IPS-15b (cell line): ENCODE results near the gene IFTAP.
"Not testable (repeated sequence)": the region's sequence is repeated elsewhere in the genome, so short reads cannot be mapped to it uniquely, and the experiment has no call there.

Source experiments
- H3K27me3 ChIP-seq: one replicate; pipeline ENCODE4 v1.6.1; 2013; ENCODE audit warnings: low read length; ENCODE audit not compliant: control insufficient read depth, insufficient read depth
- H3K36me3 ChIP-seq: one replicate; pipeline ENCODE4 v1.6.1; 2013; ENCODE audit warnings: low read length; ENCODE audit not compliant: control insufficient read depth, insufficient read depth
- H3K4me1 ChIP-seq: one replicate; pipeline ENCODE4 v1.6.1; 2013; ENCODE audit warnings: mild to moderate bottlenecking, low read length; ENCODE audit not compliant: control insufficient read depth, insufficient read depth
- H3K4me3 ChIP-seq: one replicate; pipeline ENCODE4 v1.5.1; 2013; ENCODE audit warnings: low read depth, low read length
- H3K9ac ChIP-seq: one replicate; pipeline ENCODE4 v1.6.1; 2013; ENCODE audit warnings: low read depth, mild to moderate bottlenecking, low read length
- H3K9me3 ChIP-seq: one replicate; pipeline ENCODE4 v1.6.1; 2013; ENCODE audit warnings: mild to moderate bottlenecking, low read length; ENCODE audit not compliant: control insufficient read depth, insufficient read depth

IFTAP gene, protein sequence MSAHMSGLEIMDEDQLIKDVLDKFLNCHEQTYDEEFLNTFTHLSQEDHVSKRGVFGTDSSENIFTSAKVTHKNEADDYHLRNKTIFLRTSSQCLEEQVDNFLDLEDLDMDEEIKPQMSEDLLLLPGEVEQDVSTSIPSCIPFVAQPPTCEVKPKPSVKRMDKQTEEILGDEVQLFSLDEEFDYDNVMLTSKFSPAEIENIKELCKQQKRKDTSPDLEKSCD

DNA sequence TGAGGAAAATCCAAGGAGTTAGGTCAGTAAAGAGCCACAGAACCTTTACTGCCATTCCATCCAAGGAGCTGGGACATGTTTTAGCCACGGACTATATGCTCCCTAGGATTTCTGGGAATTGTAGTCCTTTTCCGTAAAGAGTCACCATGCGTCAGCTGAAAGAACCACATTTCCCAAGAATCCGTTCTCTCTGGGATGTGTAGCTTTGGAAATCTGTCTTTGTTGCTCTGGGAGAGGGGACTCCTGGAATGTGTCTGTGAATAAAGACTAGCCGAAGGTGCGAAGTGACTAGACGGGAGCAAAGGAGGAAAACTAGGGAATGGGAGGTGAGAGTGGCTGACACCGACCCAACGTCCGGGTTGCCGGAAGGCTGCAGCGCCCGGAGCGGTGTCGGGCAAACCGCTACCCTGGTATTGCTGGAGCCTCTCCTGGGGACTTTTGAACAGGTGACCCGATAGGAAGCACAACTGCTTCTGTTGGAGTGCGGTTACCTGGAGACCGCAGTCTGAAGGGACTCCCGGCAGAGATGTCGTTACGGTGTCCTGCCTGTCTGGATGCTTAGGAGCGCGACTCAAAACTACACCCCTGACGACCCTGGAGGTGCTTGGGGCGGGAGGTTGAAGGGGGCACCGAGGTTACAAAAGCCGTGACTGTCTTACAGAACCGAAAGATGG lies at the start of gene IFTAP:
Gene IFTAP, plus strand, starts transcription at position 187 of the 674 bp plus-strand sequence. CDS start 15,602 bp downstream, outside the sequence.
- peaks cover 10% of the 10 kb centered on the region for H3K27me3 ChIP-seq
- no peaks in the 10 kb centered on the region for H3K36me3 ChIP-seq
- H3K9me3 ChIP-seq: no peaks in the 10 kb centered on the region
- no peaks in the 10 kb centered on the region for H3K4me1 ChIP-seq
- H3K9ac ChIP-seq: no peak within 1 kb of the TSS
- H3K4me3 ChIP-seq: peak within 1 kb of the TSS; percentile 75

DNA sequence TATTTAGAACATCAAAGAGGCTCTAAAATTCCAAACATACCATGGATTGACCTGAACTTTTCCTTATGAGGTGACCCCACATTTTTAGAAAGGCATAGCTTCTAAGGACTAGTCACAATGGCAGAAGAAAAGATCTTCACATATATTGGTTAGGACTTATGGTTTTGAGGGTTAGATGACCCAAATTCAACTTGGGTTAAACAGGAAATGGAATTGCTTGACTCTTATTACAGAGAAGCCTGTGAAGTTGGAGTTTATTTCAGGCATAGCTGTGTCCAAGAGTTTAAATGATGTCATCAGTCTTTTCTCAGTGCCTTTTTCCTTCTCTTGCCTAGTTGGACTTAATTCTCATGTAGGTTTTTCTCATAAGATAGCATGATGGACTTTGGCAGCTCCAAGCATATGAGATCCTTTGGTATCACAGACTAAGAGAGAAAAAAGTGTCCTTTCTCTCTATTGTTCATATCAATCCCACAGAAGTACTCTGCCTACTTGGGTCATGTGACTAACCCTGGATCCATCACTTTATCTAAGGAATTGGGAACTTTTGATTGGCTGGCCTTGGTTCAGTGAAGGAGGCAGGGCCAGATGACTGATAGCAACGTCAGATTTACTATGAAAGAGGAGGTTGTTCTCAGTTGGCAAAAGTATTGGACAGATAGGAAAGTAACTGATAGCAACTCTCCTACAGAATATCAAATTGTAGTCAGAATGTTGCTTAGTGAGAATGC lies 43.8 kb upstream of the IFTAP start:
- no peaks in the 10 kb centered on the region for H3K4me1 ChIP-seq
- H3K4me3 ChIP-seq: no peak overlapping the region
- H3K9me3 ChIP-seq: no peaks in the 10 kb centered on the region
- H3K27me3 ChIP-seq: no peaks in the 10 kb centered on the region
- H3K36me3 ChIP-seq: no peaks in the 10 kb centered on the region
- H3K9ac ChIP-seq: no peak overlapping the region

DNA sequence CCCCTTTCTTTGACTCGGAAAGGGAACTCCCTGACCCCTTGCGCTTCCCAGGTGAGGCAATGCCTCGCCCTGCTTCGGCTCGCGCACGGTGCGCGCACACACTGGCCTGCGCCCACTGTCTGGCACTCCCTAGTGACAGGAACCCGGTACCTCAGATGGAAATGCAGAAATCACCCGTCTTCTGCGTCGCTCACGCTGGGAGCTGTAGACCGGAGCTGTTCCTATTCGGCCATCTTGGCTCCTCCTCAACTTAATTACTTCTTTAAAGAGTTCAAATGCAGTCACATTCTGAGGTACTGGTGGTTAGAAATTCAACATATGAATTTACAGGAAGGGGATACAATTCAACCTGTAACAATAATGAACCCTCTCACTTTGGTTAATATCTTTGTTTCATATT lies 36.9 kb upstream of the IFTAP start:
- peak overlapping the region; percentile 15 for H3K4me3 ChIP-seq

DNA sequence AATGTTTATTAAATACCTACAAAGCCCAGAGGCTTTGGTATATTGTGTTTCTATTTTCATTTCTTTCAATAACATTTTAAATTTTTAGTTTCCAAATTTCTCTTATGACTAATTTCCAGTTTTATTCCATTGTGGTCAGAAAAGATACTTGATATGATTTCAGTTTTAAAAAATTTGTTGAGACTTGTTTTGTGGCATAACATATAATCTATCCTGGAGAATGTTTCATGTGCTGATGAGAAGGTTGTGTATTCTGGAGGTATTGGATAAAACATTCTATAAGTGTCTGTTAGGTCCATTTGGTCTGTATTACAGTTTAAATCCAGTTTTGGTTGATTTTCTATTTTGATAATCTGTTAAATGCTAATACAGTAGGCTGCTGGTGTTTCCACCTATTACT lies 36.3 kb upstream of the IFTAP start:
- no peaks in the 10 kb centered on the region for H3K36me3 ChIP-seq
- H3K9me3 ChIP-seq: no peaks in the 10 kb centered on the region
- H3K9ac ChIP-seq: no peak overlapping the region
- no peak overlapping the region for H3K4me3 ChIP-seq
- H3K27me3 ChIP-seq: no peaks in the 10 kb centered on the region
- no peaks in the 10 kb centered on the region for H3K4me1 ChIP-seq

More for the DNA sequence above, 36.9 kb upstream of the IFTAP start:
- H3K9me3 ChIP-seq, H3K36me3 ChIP-seq, H3K4me1 ChIP-seq, H3K9ac ChIP-seq, H3K27me3 ChIP-seq: not testable (repeated sequence)

DNA sequence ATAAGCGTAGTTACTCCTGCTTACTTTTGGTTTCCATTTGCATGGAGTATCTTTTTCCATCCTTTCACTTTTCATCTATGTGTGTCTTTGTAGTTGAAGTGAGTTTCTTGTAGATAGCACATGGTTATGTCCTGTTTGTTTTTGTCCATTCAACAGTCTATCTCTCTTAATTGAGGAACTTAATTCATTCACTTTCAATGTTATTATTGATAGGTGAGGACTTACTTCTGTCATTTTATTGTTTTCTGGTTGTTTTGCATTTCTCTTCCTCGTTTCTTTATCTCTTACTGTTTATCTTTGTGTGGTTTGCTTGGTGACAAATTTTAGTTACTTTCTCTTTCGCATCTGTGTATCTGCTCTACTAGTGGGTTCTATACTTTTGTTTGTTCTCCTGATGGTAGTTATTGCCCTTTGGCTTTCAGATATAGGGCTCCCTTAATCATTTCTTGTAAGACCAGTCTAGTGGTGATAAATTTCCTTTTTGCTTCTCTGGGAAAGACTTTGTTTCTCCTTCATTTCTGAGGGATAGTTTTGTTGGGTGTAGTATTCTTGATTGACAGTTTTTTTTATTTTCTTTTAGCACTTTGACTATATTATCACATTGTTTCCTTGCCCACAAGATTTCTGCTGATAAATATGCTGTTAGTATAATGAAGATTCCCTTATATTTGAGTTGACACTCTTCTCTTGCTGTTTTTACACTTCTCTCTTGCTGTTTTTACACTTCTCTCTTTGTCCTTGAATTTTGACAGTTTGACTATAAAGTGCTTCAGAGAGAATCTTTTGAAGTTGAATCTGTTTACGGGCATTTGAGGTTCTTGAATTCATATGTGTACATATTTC lies 35.5 kb upstream of the IFTAP start:
- no peak overlapping the region for H3K9ac ChIP-seq
- no peak overlapping the region for H3K4me3 ChIP-seq
- H3K4me1 ChIP-seq: no peaks in the 10 kb centered on the region
- no peaks in the 10 kb centered on the region for H3K36me3 ChIP-seq
- H3K27me3 ChIP-seq: no peaks in the 10 kb centered on the region
- no peaks in the 10 kb centered on the region for H3K9me3 ChIP-seq

DNA sequence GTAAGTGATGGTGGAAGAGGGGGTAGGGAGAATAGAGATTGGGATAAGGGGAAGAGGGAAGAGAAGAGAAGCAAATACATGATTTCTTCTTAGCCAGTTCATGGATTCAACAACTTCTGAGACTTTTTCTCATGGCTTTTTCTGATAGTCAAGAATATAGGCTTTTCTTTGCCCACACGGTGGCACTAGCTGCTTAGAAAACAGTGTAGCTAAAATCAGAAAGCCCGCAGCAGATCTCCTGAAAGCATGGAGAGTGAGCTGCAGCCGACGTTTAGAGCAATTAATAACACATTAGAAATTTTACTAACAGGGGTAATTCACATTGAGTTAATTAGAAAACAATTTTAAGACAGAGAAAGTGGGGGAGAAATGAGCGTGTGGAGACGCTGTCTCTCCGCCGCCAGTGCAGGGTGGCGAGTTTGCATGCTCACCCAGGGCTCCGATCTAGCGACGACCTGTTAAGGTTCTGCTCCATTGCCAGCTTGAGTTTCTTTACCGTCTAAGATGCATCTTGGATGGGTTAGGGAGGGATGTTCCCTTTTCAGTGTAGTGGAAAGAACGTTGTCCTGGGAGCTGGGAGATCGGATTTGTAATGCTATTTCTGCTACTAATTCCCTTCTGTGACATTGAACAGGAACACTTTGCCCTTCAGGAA lies 29.8 kb upstream of the IFTAP start:
- Histone ChIP-seq H3K9ac (no peak overlapping the region), H3K4me3 (peak overlapping the region; percentile 14)

DNA sequence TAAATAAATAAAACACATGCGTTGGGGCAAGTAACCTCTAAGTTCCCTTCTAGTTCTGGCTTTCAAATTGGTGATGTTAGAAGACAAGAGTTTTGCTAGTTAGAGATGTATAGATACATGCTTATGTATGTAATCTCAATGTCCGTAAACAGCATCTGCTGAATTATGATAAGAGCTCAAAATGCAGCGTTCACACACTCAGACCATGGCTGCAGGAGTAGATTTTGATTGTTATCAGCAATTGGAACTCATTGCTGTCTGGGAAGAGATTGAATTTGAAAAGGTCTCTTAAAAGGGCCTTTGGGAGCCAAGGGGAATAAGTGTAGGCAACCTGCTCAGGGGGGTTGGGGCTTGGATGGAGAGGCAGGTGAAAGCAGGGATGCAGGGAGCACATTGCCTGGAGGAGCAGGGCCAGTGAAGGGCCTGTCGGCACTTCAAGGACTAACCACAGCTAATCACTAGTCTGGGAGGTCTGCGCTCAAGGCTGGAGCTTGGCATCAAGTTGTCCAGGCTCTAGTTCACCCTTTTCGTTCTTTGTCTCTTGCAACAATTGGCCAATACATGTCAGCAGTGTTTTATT lies 29.2 kb upstream of the IFTAP start:
- Histone ChIP-seq H3K36me3 (no peaks in the 10 kb centered on the region), H3K4me3 (no peak overlapping the region), H3K9me3 (no peaks in the 10 kb centered on the region), H3K27me3 (no peaks in the 10 kb centered on the region), H3K4me1 (no peaks in the 10 kb centered on the region), H3K9ac (no peak overlapping the region)

More for the DNA sequence above, 29.8 kb upstream of the IFTAP start:
- Histone ChIP-seq H3K36me3 (no peaks in the 10 kb centered on the region), H3K4me1 (no peaks in the 10 kb centered on the region), H3K27me3 (no peaks in the 10 kb centered on the region), H3K9me3 (no peaks in the 10 kb centered on the region)

DNA sequence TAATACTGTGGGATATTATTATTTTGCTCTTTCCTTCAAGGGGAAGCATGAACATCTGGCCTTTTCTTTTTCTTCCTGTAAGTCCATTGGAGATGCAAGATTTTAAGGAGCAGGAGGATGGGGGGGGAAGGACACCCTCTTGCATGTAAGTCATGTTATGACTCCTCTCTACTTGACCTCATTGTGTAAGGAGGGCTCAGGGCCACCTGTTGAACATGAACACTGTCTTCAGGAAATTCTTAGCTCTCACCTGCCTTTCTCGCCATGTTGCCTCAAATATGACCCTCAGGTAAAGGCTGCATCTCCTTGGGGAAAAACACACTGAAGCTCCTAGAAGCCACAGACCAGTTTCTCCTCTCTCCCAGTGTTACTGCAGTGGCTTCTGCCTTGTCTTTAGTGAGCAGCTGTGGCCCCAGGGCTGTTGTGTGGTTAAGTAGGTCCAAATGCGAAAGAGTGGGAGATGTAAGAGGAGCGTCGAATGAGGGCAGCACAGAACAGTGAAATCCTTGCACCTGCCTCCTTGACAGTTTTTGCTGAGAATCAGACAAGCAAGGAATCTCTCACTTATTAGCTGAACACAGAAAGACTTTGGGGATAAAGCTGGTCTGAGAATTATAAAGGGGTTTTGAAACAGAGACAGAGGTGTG lies 27.8 kb upstream of the IFTAP start:
- Histone ChIP-seq H3K27me3 (no peaks in the 10 kb centered on the region), H3K9ac (no peak overlapping the region), H3K9me3 (no peaks in the 10 kb centered on the region), H3K4me1 (no peaks in the 10 kb centered on the region), H3K4me3 (no peak overlapping the region), H3K36me3 (no peaks in the 10 kb centered on the region)

DNA sequence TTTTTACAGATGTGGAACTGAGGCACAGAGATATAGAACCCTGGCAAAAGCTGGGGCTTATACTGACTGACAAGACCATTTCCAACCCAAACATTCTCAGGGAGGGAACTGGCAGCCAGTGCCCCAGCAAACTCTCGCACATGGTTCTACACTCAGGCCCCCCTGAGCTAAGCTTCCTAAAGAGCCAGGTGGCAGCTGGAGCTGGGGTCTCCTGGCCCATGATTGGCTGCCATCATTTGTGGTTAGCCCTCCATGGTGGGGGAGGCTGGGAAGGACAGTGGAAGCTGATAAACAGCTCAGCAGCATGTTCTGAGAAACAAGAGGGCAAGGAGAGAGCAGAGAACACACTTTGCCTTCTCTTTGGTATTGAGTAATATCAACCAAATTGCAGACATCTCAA lies 26.6 kb upstream of the IFTAP start, which contains the start of gene RAG1:
Gene RAG1, plus strand, starts transcription at position 314 of the 400 bp plus-strand sequence. CDS start 5,298 bp downstream, outside the sequence.
- Histone ChIP-seq H3K27me3 (no peaks in the 10 kb centered on the region), H3K4me1 (no peaks in the 10 kb centered on the region), H3K9me3 (no peaks in the 10 kb centered on the region), H3K36me3 (no peaks in the 10 kb centered on the region), H3K4me3 (no peak within 1 kb of the TSS), H3K9ac (no peak within 1 kb of the TSS)

DNA sequence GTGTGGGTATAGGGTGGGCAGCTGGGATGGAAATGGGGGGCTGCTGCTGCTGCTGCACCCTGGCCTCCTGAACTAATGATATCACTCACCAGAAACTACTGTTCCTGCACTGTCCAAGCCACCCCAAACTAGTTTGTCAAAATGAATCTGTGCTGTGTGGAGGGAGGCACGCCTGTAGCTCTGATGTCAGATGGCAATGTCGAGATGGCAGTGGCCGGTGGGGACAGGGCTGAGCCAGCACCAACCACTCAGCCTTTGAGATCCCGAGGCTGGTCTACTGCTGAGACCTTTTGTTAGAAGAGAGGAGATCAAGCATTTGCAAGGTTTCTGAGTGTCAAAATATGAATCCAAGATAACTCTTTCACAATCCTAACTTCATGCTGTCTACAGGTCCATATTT lies 25.2 kb upstream of the IFTAP start:
- no peaks in the 10 kb centered on the region for H3K27me3 ChIP-seq
- H3K36me3 ChIP-seq: no peaks in the 10 kb centered on the region
- H3K9me3 ChIP-seq: no peaks in the 10 kb centered on the region
- H3K4me3 ChIP-seq: no peak overlapping the region
- no peak overlapping the region for H3K9ac ChIP-seq
- no peaks in the 10 kb centered on the region for H3K4me1 ChIP-seq
